ENCODE measurements around the gene RNF157.

RNF157 gene

GRCh38 chr17:76141212-76142038, 98.9 kb downstream of the RNF157 start, which contains the start of gene FOXJ1:
Gene FOXJ1 (minus strand): TSS chr17:76141245. CDS start chr17:76140395, 850 bp downstream.
- no peak for TF ChIP-seq CTCF (IDR thresholded peaks at IDR 0.05; ENCODE audit: control insufficient read depth, insufficient read depth, low read depth, low read length, missing control alignments)
- H3K4me3 ChIP-seq (ENCODE audit: control insufficient read depth, low read depth, low read length) = peak within 1 kb of the TSS; percentile 64
- peak; percentile 28 for DNase-seq (ENCODE audit: low read depth)

- TF ChIP-seq CTCF (IDR thresholded peaks at IDR 0.05; ENCODE audit: control insufficient read depth, insufficient read depth, low read depth, low read length, missing control alignments) = no peak
- peak overlapping the region; percentile 64 for H3K4me3 ChIP-seq (ENCODE audit: control insufficient read depth, low read depth, low read length)
- no peak for DNase-seq (ENCODE audit: low read depth)
Observed at GRCh38 chr17:76140661-76141211, 99.6 kb downstream of the RNF157 start.

- TF ChIP-seq CTCF (IDR thresholded peaks at IDR 0.05; ENCODE audit: control insufficient read depth, insufficient read depth, low read depth, low read length, missing control alignments) = no peak
- H3K4me3 ChIP-seq (ENCODE audit: control insufficient read depth, low read depth, low read length) = no peak overlapping the region
- DNase-seq (ENCODE audit: low read depth) = no peak
Observed at GRCh38 chr17:76139801-76140660, 100.3 kb downstream of the RNF157 start.

DNA sequence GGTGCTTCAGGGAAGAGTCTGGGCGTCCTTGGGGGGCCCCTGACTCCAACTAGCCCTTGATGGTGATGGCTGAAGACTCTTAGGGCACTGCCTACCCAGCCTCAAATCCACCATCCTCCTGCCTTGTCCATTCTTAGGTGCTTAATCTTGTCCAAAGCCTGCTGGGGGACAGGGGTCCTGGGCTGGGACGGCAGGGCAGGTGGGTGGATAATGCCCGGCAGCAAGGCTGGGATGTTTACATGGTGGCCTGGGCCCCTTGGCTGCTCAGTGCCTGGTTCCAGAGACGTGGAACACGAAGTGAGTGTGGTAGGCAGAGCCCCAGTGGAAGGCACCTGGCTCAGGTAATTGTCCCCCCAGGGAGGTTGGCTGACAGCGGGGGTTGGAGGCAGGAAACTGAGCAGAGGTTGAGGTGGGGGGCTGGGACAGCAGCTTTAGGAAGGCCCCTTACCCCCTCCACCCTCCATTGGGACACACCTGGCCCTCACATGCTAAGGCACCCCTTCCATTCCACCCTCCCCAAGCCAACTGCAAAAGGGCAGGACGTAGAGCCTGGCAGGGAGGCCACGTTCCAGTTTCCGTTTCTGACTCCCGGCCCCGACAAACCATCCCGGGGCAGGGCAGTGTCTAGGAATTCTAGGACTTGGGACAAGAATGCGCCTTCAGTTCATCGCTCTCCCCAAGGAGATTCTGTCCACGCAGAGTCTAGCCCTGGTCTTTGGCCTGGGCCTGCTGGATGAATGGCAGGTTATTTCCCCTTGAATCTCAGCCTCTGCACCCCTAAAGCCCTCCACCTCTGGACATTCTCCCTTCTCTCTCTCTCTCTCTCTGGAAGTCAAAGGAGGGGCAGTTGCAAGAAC, 101.2 kb downstream of the RNF157 start:
- no peak overlapping the region for H3K4me3 ChIP-seq (ENCODE audit: control insufficient read depth, low read depth, low read length)
- no peak for TF ChIP-seq CTCF (IDR thresholded peaks at IDR 0.05; ENCODE audit: control insufficient read depth, insufficient read depth, low read depth, low read length, missing control alignments)
- DNase-seq (ENCODE audit: low read depth) = no peak

DNA sequence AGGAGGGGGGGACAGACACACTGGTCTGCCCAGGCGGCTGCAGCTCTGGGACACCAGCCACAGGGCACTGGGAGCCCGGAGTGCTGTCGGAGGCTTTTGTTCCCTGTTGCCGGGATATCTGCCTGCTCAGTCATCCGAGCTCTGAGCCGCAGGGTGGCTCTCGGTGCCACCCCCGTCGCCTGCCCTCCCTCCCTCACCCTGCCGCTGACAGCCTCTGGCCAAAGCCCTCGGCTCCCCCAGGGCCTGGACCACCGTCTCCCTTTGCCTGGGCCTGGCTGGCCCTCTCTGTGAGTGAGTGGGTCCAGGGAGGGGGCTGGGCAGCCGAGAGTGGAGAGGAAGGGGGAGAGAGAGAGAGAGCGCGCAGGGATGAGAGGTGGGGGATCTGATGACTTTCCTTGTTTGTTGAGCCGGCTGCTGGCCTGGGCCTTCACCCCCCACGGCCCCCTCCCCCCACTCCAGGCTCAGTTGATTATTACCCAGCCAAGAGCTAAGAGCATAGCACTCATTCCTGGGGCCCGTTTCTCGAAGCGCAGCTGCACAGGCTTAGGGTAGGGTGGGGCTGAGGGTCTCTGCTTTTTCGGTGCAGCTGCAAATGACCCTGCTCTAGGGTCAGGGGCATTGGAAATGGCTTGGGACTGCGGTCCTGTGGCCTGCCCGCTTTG, 101.9 kb downstream of the RNF157 start:
- no peak for DNase-seq (ENCODE audit: low read depth)
- H3K4me3 ChIP-seq (ENCODE audit: control insufficient read depth, low read depth, low read length) = no peak overlapping the region

More for the DNA sequence above, 101.9 kb downstream of the RNF157 start:
- TF ChIP-seq CTCF (IDR thresholded peaks at IDR 0.05; ENCODE audit: control insufficient read depth, insufficient read depth, low read depth, low read length, missing control alignments) = no peak
